Umbilical cord (tissue), 2 donors: ENCODE results near the gene PAX6. TPM values are rescaled to one million over a fixed set of nuclear protein-coding genes. Genes with fewer than 3 reads are reported as not detected.

ENCODE experiments used
- DNase-seq: peaks from one replicate; pipeline ENCODE4 v3.0.0-alpha.2; 2015; ENCODE audit warnings: low spot score
- total RNA-seq: library from RNA; depleted of rRNA; stranded (reverse); fragments of >200 nt; gene quantifications from one replicate; pipeline ENCODE4 v1.2.3, GENCODE V29; 2014; ENCODE audit warnings: low replicate concordance; ENCODE audit not compliant: insufficient read depth

Gene PAX6
- total RNA-seq, 1 donor from 2014 or later: 5.5 TPM

DNA sequence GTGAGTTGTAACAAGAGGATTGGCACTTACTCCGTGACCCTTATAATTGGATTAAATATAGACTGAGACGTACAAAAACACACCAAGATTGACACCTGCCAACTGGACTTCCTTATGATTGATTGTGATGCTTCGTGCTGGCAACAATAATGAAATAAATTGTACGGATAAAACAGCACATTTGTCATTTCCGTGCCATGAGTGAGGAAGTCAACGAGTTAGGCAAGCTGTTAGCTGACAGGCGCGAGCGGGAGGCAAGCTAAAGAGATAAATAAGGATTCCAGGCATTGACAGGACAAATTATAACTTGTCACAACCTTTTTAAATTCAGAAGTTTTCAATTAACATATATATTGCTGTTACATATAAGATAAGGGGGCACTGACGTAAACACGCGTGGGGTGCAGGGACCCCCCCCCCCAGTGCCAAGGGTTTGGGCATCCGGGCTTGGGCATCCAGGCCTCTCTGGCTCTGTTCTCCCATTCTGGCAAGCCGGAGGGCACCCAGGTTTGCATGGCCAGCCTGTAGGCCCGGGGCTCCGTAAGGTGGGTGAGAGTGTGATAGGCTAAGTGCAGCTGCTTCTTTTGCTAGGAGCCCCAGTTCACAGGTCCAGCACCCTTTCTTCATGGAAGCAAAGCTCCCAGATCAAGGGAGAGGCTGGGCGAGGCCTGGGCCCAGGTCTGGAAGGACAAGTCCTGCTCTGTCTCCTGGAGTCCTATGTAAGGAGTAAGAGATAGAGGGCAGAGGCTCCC is 11.2 kb upstream of the PAX6 start:
- DNase-seq: no peak

DNA sequence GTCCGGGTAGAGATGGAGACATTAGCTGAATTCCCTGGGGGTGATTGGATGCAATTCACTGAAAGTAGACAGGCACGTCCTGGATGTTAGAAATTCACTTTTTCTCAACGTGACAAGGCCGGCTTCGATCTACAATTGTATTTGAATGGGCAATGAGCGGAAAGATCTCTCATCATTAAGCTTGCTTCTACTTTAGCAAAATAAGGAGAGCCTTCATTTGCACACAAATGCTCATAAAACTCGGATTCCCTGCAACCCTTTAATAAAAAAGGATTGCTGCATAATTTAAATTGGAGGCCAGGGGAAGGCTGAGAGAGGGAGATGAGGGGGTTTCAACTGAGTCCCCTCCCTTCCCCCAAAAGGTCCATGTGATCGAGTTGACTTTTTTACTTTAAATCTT is 10.6 kb upstream of the PAX6 start:
- no peak for DNase-seq

- DNase-seq: no peak
Measured at GRCh38 chr11:31821235-31821764, 10.2 kb upstream of the PAX6 start.

DNA sequence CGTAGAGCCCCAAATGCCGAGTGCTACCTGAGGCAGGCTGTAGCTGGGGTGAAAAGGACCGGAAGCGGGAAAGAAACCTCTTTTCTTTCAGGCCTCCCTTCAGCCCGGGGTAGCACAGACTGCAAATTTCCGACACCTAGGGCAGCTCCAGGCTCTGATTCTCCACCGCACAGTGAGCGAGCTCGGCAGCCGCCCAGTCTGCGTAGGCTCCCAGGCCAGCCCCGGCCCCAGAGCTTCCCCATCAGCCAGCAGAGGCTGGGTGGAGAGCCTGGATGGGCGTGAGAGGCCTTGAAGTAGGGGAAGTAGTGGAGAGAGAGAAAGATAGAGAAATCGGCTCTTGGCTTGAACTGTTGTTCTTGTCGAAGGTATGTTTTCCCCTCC is 9.3 kb upstream of the PAX6 start:
- no peak for DNase-seq

- DNase-seq: no peak
Measured at GRCh38 chr11:31819621-31820437, 8.7 kb upstream of the PAX6 start.

DNA sequence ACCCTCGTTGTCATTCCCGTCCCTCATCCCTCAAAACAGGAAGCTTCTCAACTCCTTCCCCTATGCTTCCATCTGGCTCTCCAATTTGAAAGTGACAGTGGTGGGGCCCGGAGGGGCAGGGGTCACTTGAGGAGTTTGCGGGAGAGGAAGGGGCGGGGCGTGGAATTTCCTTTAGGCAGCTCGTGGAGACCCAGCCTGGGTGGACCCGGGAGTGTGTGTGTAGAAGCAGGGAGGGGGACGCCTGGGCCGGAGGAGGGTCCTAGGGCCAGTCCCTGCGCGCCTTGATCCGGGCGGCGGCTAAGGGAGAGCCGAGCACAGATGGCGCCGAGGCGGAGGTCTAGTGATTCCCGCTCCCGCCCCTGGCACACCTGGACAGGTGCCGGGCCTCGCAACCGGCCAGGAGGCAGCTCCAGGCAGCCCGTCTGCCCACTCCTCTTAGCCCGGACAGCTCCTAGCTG is 7.8 kb upstream of the PAX6 start:
- DNase-seq: no peak

DNA sequence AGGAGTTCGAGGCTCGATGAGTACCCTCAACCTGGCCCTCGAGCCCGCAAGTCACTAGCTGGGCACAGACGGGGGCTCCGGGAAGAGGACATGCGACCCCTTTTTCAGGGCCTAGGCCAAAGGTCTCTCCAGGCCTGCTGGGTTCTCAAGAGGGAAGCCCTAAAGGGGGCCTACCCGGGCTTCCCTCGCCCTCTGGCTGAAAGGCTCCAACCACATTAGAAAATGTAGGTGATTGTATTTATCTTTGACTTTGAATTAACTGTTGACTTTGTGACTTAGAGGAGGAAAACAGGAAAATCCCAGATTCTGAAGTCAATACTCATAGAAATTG is 7.3 kb upstream of the PAX6 start:
- no peak for DNase-seq

DNA sequence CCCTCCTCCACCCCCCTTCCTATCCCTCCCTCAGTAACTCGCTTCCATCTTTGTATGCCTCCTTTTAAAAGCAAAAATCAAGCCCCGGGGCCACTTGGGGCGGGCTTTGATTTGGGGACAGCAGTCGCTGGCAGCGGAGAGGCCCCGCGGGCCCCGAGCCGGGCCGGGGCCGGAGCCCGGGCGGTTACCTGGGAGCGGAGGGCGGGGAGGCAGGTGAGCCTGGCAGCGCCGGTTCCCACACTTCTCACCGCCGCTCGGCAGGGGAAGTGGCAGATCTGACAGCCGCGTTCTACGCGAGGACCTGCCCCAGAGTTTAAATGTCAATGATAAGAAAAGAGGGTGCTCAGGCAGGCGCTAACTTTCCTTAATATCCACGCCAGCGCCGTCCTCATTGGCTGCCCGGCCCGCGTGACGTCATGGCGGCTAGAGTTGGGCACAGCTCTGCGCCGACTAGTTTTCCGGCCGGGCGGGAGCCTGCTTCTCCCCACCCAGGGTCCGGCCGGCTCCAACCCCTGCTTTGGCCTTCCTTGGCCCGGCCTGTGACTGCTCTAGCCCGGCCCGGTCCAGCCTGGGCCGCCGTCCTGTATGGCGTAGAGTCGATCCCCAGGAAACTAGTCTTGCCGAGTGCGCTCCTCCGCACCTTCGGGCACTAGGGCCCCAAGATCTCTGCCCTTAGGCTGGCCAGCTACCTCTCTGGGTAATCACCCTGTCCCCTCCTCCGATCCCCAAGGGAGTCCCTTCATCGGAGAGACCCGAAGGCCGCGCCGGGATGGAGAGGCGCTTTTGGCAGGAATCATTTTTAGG is 6.7 kb upstream of the PAX6 start:
- no peak for DNase-seq

DNA sequence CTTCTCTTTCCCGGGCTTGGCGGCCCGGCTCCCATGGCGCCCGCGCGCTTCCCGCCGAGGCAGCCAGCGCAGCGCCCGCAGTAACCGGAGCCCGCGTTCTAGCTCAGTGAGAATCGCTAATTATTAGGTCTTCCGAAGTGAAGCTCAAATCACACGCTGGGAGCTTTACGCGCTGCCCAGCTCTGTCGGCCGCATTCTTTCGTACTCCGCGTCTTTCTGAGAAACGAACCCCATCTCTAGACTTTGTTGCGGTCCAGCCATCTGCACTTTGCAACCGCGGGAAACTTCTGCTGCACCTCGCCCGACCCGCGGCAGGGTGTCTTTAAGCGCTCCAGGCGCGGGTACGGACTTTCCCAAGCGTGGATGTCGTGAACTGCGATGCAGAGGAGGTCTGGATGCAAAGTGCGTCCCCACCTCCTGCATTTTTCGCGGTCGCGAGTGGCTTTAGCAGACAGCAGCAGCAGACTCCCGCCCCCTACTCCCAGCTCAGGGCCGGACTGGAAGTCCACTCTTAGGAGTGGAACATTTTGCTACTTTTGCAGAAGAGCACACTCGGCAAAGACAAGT is 6.0 kb upstream of the PAX6 start:
- DNase-seq: no peak

DNA sequence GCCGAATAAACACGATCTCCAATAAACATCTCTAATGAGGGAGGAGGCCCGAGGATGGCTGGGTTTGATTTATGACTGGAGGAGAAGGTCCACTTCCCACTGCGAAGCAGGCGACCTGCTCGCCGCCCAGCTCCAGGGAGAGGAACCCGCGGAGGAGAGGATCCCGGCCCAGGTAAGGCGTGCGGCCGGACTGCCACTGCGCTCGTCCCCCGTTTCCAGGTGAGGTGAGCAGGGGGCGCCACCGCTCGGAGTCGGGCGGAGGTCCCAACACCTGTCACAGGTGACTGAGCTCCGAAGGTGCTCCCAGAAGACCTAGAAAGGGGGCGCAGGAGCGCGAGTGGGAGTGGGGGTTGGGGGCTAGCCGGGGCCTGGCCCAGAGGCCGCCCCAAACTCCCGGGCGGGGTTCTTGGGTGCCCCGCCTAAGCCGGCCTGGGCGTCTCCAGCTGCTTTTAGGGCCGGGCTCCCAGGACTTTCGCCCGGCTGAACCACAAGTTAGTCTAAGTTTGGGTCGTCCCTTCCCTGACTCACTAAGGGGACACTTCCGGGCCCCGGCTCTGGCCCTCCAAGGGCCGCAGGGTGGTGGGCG is 5.4 kb upstream of the PAX6 start:
- DNase-seq: no peak

DNA sequence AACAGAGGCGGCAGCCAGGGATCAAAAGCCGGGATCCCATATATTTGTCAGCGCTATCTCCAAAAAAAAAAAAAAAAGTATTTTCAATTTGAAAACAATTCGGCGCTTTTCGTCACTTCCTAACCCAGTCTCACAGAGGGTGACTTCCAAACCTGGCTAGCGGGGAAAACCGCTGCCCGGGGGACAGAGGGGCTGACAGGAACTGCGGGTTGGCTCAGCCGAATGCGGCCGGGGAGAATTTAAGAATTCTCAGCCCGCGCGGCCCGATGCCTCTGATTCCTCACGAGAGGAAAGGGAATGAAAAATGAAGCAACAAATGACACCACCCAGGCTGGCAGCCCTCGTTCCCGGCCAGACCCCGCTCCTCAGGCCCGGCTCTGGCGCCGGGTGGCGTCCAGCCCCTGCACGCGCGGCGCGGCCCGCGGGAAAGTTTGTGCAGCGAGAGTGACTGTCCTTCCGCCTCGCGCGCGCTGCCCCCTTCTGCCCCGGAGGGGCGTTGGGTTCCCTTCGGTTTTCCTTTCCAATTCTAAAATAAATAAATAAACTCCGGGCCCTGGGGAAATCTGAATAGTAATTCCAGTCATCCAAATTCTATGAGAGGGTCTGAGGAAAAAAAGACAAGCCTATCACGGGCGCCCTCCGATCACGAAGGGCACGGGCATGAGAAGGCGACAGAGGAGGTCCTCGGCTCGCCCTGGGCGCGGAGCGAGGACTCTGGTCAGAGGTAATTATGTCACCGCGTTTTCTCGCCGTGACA is 4.8 kb upstream of the PAX6 start:
- no peak for DNase-seq

GRCh38 chr11:31814176-31814868 is 3.2 kb upstream of the PAX6 start:
- no peak for DNase-seq

DNA sequence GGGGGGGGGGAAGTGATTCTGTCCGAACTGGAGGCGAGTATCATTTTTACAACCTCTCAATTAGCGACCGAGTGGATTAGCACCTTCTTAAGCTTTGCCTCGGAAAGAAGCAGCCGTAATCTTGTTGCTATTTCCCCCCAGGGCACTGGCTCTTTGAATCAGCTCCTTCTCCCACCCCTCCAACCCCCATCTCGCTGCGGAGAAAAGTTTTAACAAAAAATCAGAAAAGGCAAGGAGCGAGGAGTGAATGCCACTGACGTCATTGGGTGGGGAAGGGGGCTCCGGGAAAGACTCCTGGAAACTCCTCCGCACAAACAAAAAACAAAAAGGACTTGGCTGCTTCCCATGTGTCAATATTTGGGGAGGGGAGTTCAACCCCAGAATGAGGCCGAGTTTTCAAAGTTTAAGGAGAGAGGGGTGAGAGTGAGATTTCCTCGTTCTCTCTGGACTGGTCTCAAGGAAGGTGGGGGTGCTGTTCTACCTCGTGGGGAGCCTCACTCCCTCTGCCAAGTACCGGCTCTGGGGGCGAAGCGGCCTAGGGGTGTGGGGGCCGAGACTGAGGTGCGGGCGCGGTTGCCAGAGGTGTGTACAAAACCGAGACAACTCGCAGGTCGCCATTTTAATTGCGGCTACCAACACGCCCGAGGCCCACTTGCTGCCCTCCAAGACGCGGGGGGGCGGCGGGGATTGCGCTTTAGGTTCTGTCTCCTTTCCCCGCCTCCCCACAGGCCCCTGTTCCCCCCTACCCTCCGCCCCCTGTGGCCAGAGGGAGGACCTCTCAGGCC is 2.5 kb upstream of the PAX6 start:
- DNase-seq: no peak

- no peak for DNase-seq
Measured at GRCh38 chr11:31812383-31813381, 1.6 kb upstream of the PAX6 start.

- peak; percentile 53 for DNase-seq
Measured at GRCh38 chr11:31809857-31810778, 1.0 kb downstream of the PAX6 start.

- no peak for DNase-seq
Measured at GRCh38 chr11:31809541-31809856, 1.6 kb downstream of the PAX6 start.
